B cell (primary cell): ENCODE results near the gene NTN1.

Source experiments
- EZH2 ChIP-seq: IDR thresholded peaks from 2 replicates; pipeline ENCODE4 v1.6.1; 2012; ENCODE audit warnings: borderline replicate concordance, low read depth, mild to moderate bottlenecking, moderate library complexity, low read length; ENCODE audit not compliant: insufficient read depth, poor library complexity, severe bottlenecking
- TF ChIP-seq, protein P1 (sequence below): fragments of 200-600 bp; IDR thresholded peaks from one replicate; pipeline ENCODE4 v1.8.0; 2022; ENCODE audit warnings: antibody characterized with exemption, mild to moderate bottlenecking

DNA sequence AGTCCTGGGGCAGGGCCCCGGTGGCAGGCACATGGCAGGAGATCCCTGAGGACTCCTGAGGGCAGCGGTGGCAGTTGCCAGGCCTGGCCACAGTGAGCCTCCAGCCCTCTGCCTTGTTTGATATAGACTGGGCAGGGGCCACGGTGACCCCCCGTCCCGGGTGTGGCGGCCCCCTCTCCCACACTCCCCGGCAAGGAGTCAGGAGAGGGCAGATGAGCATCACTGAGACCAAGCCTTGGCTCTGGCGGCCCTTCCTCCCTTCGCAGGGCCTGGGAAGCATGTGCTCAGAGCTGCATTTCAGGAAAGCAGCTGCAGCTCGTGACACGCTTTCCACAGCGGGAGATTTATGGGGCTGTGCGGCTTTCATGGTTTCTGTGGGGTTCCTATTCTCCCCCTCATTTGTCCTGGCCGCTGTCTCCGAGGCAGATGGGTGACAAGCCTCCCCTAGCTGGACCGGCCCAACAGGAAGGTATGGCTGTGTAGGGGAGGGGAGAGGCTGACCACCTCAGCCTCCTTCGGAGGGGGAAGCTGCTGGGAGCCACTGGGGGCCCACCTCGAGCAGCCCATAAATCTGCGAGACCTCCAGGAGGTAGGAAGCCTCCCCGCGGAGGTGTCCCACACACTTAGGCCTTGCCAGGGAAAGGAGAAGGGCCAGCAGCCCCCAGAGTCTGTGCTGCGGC, 211.4 kb downstream of the NTN1 start:
- TF ChIP-seq, protein P1, sequence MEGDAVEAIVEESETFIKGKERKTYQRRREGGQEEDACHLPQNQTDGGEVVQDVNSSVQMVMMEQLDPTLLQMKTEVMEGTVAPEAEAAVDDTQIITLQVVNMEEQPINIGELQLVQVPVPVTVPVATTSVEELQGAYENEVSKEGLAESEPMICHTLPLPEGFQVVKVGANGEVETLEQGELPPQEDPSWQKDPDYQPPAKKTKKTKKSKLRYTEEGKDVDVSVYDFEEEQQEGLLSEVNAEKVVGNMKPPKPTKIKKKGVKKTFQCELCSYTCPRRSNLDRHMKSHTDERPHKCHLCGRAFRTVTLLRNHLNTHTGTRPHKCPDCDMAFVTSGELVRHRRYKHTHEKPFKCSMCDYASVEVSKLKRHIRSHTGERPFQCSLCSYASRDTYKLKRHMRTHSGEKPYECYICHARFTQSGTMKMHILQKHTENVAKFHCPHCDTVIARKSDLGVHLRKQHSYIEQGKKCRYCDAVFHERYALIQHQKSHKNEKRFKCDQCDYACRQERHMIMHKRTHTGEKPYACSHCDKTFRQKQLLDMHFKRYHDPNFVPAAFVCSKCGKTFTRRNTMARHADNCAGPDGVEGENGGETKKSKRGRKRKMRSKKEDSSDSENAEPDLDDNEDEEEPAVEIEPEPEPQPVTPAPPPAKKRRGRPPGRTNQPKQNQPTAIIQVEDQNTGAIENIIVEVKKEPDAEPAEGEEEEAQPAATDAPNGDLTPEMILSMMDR = no peak
- TF ChIP-seq EZH2 = no peak
